T-helper 1 cell treated with Interleukin-12 subunit alpha and Interleukin-12 subunit beta and Interleukin-4 antibody, amounts not matched to agents 30 ng/mL and 1 ng/mL, for 36 hours (primary cell): ENCODE measurements around the gene AGAP1. TPM values are rescaled to one million over a fixed set of nuclear protein-coding genes. Genes with fewer than 3 reads are reported as not detected.

ENCODE experiments used
- intact Hi-C: fragments of 100-400 bp; cut with micrococcal nuclease; formaldehyde crosslinking; loops from one replicate; pipeline ENCODE4 v1.15.1; 2024
- total RNA-seq: library from RNA; stranded (reverse); gene quantifications from 2 replicates; pipeline ENCODE4 v1.2.3, GENCODE V29; 2022

The AGAP1 gene
- total RNA-seq, 1 donor from 2014 or later: 2.7 TPM

DNA sequence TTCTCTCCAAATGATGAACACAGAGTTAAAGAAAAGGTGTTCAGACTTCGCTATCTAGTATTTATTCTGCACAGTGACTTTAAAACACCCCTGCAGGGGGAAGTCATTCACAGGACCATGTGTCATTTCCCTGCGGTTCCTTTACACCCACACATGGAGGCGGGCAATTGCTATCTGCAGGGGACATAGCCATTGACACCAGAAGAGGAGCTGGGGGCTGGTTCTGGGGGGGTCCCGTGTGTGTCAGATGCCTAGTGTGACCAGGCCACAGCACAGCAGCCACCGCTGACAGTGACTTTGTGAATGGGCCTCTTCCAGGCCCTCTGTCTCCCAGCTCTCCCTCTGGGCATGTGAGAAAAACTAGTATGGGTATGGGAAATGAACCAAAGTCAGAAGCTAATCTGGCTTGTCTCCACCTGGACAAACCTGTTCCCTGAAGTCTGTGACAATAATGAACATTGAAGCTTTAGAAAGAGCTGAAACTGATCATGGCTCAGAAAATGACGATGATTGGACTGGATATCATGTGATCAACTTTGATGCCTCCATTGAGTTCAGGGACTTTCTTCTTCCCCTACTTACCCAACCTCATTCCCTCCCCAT is 681.8 kb downstream of the AGAP1 start:
- intact Hi-C loops: loop anchor here (5.0 to 10.0 kb wide), 2 partner anchors 678 to 1971 kb away; no protein-coding TSS in a partner anchor

DNA sequence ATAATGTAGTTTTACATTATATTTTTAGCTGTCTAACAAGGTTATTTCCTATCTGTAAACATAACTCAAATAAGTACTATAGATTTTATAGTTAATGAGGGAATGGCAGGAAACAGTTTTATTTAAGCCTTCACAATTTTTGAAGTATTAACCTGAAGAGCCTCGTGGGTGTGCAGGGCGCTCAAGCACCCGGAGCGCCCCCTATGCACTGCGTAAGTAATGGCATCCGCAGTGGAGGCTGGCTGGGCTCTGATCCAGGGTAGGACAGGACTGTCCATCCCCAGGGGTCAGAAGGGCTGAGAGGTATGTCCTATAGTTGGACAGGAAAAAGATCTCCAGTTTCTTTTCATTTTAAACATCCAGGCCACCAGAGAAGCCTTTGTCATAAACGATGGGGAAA is 682.6 kb downstream of the AGAP1 start:
- intact Hi-C loops: loop anchor here (5.0 to 10.0 kb wide), 2 partner anchors 679 to 1972 kb away; no protein-coding TSS in a partner anchor

GRCh38 chr2:236176951-236177350 is 683.1 kb downstream of the AGAP1 start:
- intact Hi-C loops: loop anchor here (5.0 to 10.0 kb wide), 2 partner anchors 680 to 1972 kb away; no protein-coding TSS in a partner anchor

- intact Hi-C loops: loop anchor here (5.0 to 10.0 kb wide), 2 partner anchors 680 to 1973 kb away; no protein-coding TSS in a partner anchor
These were observed 683.7 kb downstream of the AGAP1 start for GRCh38 chr2:236177604-236177966.

DNA sequence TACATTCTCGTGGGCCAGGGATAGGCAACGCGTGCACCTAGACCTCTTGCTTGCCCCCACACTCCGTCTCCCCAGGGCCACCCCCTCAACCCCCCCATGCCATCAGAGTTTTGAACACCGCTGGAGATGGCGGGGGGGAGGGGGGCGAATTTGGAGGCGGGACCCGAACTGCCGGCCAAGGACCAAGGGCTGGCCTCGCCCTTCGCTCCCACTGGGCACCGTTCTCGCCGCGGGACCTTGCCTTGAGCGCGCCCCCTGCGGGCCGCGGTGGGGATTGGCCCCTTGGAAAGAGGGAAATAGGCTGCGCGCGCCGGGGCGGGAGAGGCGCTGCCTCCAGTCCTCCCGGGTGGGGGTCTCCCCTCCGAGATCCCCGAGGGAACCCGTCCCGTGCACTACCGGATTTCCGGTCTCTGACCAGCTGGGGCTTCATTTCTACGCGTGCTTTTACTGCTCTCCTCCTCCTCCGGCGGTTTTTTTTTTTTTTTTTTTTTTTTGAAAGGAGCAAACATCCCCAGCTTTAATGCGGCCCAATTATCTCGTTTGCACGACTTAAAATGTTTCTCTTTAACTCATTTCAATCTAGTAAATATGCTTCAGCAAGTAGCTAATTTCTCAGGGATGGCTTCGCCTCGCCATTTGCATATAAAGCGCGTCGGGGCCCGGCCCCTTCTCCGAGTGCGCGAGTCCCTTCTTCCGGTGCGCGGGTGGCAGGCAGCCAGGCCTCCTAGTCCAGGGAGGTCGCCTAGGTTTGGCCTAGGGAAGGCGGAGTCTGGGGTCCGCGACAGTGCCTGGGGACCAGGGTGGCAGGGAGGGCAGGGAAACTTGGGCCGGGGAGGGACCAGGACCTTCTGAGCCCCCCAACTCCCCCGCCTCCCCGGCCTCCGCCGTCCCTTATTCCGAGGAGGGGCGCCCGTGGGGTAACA is 684.4 kb downstream of the AGAP1 start:
- intact Hi-C loops: loop anchor here (5.0 to 10.0 kb wide), 2 partner anchors 681 to 1973 kb away; no protein-coding TSS in a partner anchor

- intact Hi-C loops: loop anchor here (5.0 to 10.0 kb wide), 2 partner anchors 682 to 1974 kb away; no protein-coding TSS in a partner anchor
These were observed 685.0 kb downstream of the AGAP1 start for GRCh38 chr2:236178890-236179235.

DNA sequence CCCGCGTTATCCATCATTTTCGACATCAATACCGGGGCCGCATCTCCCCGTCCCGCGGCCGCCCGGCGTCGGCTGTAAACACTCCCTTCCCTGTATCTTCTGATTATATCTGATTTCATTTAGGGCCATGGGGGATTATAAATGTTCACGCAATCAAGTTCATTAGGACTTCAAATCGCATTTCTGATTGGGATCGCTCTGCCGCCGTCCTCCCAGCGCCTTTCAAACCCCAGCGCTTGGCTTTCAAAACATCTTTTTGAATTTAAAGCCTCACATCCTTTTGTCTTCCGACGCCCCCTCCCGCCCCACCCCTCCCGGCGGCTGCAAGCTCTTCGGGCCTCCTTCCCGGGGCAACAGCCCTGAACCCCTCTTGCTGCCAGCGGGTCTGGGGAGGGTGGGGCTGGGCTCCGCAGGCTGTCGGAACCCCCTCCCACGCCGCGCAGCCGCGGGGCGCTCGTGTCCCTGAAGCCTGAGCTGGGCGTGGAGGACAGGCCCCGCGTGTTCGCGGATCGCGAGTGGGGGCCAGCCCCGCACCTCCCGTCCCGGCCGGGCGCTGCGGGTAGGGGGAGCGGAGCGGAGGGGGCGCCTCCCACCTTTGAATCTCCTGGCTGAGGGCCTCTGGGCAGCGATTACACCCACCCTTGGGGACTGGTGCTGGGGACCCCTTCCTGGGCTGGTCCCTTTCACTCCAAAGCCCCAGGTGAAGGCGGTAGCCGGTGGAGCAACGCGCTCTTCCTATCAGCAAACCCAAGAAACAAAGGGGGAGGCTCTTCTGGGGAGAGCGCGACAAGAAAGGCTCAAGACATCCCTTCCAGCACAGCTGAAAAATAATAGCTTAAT is 685.6 kb downstream of the AGAP1 start:
- intact Hi-C loops: loop anchor here (2.0 to 10.0 kb wide), 3 partner anchors 17 to 1975 kb away; no protein-coding TSS in a partner anchor

GRCh38 chr2:236180076-236180816 is 686.4 kb downstream of the AGAP1 start:
- intact Hi-C loops: loop anchor here (2.0 kb wide), 1 partner anchor 17 kb away; no protein-coding TSS in a partner anchor

GRCh38 chr2:236180831-236181453 is 687.1 kb downstream of the AGAP1 start:
- intact Hi-C loops: loop anchor here (1.0 to 2.0 kb wide), 3 partner anchors 18 to 415 kb away; no protein-coding TSS in a partner anchor
